LNCAP (cell line): Measurements from ENCODE around the gene SLC7A1.

Source experiments
- CTCF ChIP-seq: fragments of 450-650 bp; IDR thresholded peaks from 2 replicates; pipeline ENCODE4 v1.5.1; 2017; ENCODE audit warnings: mild to moderate bottlenecking

Gene SLC7A1

GRCh38 chr13:29493796-29494195, 101.7 kb downstream of the SLC7A1 start:
- no peak for TF ChIP-seq CTCF

GRCh38 chr13:29491248-29491647, 104.2 kb downstream of the SLC7A1 start:
- no peak for TF ChIP-seq CTCF

- TF ChIP-seq CTCF = no peak
Measured at GRCh38 chr13:29490561-29490885, 105.0 kb downstream of the SLC7A1 start.

- TF ChIP-seq CTCF = no peak
Measured at GRCh38 chr13:29489650-29490560, 105.6 kb downstream of the SLC7A1 start.

- no peak for TF ChIP-seq CTCF
Measured at GRCh38 chr13:29487466-29488454, 107.7 kb downstream of the SLC7A1 start.

GRCh38 chr13:29486551-29486950, 108.9 kb downstream of the SLC7A1 start:
- no peak for TF ChIP-seq CTCF

GRCh38 chr13:29484796-29485195, 110.7 kb downstream of the SLC7A1 start:
- no peak for TF ChIP-seq CTCF
